Effector memory CD4-positive, alpha-beta T cell (primary cell): Measurements from ENCODE around the gene MMP13.
"Not testable (repeated sequence)": the region's sequence is repeated elsewhere in the genome, so short reads cannot be mapped to it uniquely, and the experiment has no call there.

Source experiments
- DNase-seq, 3 donors: peaks; one replicate each; pipeline ENCODE4 v3.0.0-alpha.2; 2020
- H3K27ac ChIP-seq: 2 replicates; pipeline ENCODE4 v1.7.0; 2013; ENCODE audit warnings: mild to moderate bottlenecking, low read length, moderate library complexity; ENCODE audit not compliant: insufficient read depth, poor library complexity, severe bottlenecking
- H3K27me3 ChIP-seq: replicated peaks from 2 replicates; pipeline ENCODE4 v1.7.0; 2013; ENCODE audit warnings: mild to moderate bottlenecking, low read length; ENCODE audit not compliant: insufficient read depth, control insufficient read depth, poor library complexity, severe bottlenecking
- H3K36me3 ChIP-seq: 2 replicates; pipeline ENCODE4 v1.7.0; 2013; ENCODE audit warnings: mild to moderate bottlenecking, low read length, moderate library complexity; ENCODE audit not compliant: control insufficient read depth, insufficient read depth
- H3K4me1 ChIP-seq: 2 replicates; pipeline ENCODE4 v1.7.0; 2013; ENCODE audit warnings: low read length, mild to moderate bottlenecking; ENCODE audit not compliant: control insufficient read depth, insufficient read depth, poor library complexity, severe bottlenecking
- H3K4me3 ChIP-seq: 2 replicates; pipeline ENCODE4 v1.7.0; 2013; ENCODE audit warnings: low read length, low read depth, mild to moderate bottlenecking; ENCODE audit not compliant: insufficient read depth, poor library complexity, severe bottlenecking
- H3K9me3 ChIP-seq: 2 replicates; pipeline ENCODE4 v1.7.0; 2013; ENCODE audit warnings: mild to moderate bottlenecking, low read length, moderate library complexity; ENCODE audit not compliant: control insufficient read depth

The MMP13 gene

DNA sequence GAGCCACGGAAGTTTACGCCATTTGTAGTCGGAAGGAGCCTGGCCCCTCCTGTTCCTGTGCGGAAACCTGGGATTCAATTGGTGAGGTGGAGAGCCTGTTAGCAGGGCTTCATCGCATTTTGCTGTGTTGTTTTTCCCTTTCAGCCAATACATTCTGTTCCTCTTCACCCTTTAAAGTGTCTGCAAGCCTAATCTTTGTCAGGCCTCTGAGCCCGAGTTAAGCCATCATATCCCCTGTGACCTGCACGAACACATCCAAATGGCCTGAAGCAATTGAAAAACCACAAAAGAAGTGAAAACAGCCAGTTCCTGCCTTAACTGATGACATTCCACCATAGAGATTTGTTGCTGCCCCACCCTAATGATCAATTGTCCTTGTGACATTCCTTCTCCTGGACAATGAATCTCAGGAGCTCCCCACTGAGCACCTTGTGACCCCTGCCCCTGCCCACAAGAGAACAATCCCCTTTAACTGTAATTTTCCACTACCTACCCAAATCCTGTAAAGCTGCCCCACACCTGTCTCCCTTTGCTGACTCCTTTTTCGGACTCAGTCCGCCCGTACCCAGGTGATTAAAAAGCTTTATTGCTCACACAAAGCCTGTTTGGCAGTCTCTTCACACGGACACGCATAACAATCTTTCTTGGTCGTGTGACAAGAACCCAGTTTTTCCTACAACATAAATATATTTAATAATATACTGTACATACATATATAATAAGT, 43.6 kb downstream of the MMP13 start:
- Histone ChIP-seq H3K36me3 (no peaks in the 10 kb centered on the region), H3K4me3 (no peak overlapping the region), H3K27me3 (no peaks in the 10 kb centered on the region), H3K9me3 (no peaks in the 10 kb centered on the region), H3K4me1 (no peaks in the 10 kb centered on the region), H3K27ac (no peak overlapping the region)
- DNase-seq, result no peak

GRCh38 chr11:102905848-102906247, 49.7 kb downstream of the MMP13 start:
- not testable (repeated sequence) for H3K27me3 ChIP-seq, H3K4me1 ChIP-seq, H3K9me3 ChIP-seq, H3K4me3 ChIP-seq, H3K27ac ChIP-seq, H3K36me3 ChIP-seq, DNase-seq

DNA sequence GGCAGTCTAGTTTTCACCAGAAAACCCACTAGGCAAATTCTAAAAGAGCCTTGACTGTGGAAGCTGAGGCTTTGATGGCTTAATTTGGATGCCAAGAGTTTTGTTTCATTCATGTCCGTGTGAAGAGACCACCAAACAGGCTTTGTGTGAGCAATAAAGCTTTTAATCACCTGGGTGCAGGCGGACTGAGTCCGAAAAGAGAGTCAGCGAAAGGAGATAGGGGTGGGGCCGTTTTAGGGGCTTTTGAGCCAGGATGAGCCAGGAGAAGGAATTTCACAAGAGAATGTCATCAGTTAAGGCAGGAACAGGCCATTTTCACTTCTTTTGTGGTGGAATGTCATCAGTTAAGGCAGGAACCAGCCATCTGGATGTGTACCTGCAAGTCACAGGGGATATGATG, 51.6 kb downstream of the MMP13 start:
- not testable (repeated sequence) for H3K27me3 ChIP-seq, H3K36me3 ChIP-seq, H3K27ac ChIP-seq, DNase-seq, H3K4me1 ChIP-seq, H3K9me3 ChIP-seq, H3K4me3 ChIP-seq

GRCh38 chr11:102900346-102900745, 55.2 kb downstream of the MMP13 start:
- DNase-seq, result no peak
- Histone ChIP-seq H3K4me3 (no peak overlapping the region), H3K27me3 (no peaks in the 10 kb centered on the region), H3K27ac (no peak overlapping the region), H3K9me3 (no peaks in the 10 kb centered on the region), H3K36me3 (no peaks in the 10 kb centered on the region), H3K4me1 (no peaks in the 10 kb centered on the region)
